Erythroblast (primary cell): ENCODE data around the gene SLCO1B3.

Experiments used
- DNase-seq, 2 experiments: peaks; one replicate each; lab custom pipeline; 2025; lab: John Stamatoyannopoulos, UW
- GATA1 ChIP-seq: IDR thresholded peaks from 2 replicates; pipeline ENCODE4 v1.6.1; 2011; ENCODE audit warnings: low read depth, mild to moderate bottlenecking, control low read depth, low read length, moderate library complexity
- POLR2A ChIP-seq: IDR thresholded peaks from 2 replicates; pipeline ENCODE4 v1.6.1; 2011; ENCODE audit warnings: mild to moderate bottlenecking, low read length

SLCO1B3 gene

GRCh38 chr12:20963303-20963702 lies 152.8 kb downstream of the SLCO1B3 start:
- TF ChIP-seq POLR2A (no peak), GATA1 (no peak)
- DNase-seq = no peak

- no peak for DNase-seq
- no peak for TF ChIP-seq POLR2A
These were observed 153.3 kb downstream of the SLCO1B3 start for GRCh38 chr12:20963762-20964161.
